GM18858 (cell line): ENCODE results near the gene ADAMTSL2.

Experiments used
- ATAC-seq: cut with Tn5 transposase; IDR thresholded peaks from one replicate; pipeline ENCODE4 v1.9.1; 2021; ENCODE audit not compliant: unreplicated experiment

The ADAMTSL2 gene

DNA sequence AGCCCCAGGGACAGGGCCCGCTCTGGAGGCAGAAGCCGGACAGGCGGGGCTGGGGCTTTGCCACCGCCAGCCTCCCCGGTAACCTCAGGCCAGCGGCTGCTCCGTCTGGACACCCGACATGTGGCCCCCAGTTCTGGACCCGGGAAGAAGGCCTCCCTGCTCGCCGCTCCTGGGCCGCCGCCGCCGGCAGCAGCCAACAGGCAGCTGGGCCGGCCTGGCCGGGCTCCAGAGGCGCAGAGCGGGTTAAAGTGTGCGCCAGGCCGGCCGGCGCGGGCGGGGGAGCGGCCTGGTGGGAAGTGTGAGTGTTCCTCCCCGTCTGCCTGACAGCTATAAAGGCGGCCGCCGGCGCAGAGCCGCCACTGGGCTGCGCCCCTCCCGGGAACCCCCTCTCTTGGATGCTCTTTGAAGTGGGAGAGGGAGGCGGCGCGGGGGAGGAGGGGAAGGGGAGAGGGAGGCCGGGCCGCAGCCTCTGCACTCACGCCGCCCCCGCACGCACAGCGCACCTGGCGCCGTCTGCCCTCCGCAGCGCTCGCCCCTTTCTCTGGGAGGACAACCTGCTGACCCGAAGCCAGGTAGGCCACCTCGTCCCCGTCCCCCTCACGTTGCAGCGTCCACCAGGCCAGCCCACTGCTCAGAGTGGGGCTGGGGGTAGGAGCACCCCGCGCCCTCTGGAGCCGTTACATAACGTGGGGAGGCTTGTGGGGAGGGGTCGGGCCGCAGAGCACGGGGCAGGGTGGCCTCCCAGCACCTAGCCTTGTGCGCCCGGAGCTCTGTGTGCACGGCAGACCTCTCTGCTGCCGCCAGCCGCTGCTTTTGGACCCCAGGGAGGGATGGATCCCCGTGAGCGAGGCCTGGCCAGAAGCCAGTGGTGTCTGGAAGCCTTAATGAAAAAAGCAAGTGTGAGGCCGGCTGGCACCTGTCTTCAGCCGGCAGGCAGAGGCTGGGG lies at the start of gene ADAMTSL2:
Gene ADAMTSL2 (plus strand): TSS at position 359 of the 946 bp plus-strand sequence. CDS start 2,009 bp downstream, outside the sequence.
- ATAC-seq, result no peak

DNA sequence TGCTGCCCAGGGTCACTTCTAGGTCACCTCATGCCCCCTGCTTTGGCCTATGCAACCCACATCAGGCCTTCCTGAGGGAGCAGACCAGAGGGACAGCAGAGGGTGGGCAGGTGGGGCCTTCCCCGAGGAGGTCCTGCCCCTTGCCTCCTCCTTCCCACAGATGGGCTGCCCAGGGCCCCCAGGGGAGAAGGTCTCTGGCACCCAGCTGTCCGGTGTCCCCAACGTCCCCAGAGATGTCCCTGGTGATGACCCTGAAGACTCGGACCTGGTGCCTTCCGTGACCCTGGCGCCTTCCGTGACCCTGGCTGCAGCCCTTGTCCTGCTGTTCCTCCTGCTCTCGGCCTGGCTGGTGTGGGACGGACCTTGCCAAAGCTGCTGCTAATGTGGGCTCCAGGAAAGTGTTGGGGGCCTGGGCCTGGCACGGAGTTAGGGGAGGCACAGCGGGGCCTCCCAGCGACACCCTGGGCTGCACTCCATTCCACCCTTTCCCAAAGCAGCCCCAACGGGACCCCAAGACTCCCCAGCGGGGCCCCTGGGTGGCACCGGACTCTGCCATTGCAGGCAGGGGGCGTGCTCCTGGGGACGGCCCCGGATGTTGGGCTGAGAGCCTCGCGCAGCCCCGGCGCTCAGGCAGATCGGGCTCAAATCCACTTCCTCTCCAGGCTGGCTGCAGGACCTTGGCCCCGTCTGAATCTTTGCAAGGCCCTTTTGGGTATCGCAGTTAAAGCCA lies 48.8 kb upstream of the ADAMTSL2 start:
- ATAC-seq, result no peak

DNA sequence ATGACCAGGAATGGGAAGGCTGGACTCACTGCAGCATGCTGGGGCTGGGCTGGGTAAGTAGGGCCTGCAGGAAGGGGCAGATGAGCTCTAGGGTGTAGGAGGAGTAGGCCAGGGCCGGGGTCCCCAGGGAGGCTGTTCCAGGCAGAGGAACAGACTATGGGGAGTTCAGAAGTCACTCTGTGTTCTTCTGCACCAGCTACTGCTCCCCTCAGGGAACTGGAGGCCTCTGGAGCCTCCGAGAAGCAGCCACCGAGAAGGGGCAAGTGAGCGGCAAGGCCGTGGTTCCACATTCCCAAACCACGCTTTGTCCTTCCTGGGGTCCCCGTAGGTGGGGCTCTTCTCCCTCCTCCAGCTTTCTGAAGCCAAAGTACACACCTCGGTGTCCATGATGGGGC lies 47.2 kb upstream of the ADAMTSL2 start:
- no peak for ATAC-seq

DNA sequence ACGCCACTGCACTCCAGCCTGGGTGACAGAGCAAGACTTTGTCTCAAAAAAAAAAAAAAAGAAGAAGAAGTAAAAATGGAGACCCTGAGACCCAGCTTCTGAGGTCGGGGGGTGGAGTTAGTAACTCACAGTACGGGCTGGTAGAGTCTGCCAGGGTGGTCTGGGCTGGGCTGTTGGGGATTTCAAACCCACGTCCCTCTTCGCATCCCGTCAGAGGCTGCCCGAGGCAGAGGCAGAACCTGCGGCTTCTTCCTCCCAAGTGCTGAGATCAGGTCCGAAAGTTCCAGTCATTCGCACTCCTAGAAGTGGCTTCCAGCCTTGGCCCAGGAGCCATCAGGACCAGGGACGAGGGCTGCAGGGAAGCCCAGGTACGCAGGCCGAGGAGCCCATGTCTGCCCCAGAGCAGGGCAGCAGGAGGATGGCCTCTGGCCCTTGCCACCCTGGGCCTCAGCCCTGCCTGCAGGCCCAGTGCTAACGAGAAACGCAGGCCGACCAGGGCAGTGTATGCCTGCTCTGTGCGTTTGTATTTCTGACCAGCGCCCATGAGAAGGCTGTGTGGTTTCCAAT lies 45.7 kb upstream of the ADAMTSL2 start:
- ATAC-seq, result no peak

DNA sequence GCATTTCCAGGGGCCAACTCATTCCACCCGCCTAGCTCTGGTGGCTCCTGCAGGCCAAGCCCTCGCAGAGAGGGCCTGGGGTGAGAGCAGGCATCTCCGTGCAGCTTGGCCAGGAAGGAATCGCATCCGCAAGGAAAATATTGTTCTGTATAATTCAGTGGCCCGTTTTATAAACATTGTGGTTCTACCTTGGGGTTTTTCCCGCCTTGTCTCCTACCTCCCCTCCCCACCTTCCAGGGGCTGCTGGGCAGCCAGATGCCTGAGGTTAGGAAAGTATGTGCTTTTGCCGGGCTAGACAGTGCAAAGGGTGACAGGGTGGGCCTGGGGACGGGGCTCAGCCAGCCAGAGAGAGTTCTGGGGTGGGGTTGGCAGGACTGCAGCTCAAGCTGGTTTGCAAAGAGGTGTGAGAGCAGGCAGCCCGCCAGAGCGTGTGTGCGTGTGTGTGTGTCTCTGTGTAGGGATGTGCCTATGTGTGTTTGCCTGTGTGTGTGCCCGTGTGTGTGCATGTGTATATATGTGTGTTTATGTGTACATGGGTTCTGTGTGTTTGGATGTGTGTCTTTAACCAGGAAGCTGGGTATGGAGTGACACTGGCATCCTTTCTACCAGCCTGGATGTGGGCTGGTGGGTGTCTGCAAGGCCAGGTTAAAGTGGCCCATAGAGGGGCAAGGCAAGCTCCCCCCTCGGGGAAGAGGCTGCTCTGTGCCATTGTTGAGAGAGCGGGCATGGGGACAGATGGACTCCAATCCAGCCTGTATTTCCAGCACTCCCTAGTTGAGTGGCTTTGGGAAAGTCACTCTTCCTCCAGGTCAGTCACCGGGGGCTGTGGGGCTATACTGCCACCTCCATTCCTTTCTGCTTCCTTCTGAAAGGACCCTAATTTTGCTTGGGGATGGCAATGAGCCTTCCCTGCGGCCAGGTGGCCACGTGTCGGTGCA lies 45.0 kb upstream of the ADAMTSL2 start:
- ATAC-seq, result no peak

DNA sequence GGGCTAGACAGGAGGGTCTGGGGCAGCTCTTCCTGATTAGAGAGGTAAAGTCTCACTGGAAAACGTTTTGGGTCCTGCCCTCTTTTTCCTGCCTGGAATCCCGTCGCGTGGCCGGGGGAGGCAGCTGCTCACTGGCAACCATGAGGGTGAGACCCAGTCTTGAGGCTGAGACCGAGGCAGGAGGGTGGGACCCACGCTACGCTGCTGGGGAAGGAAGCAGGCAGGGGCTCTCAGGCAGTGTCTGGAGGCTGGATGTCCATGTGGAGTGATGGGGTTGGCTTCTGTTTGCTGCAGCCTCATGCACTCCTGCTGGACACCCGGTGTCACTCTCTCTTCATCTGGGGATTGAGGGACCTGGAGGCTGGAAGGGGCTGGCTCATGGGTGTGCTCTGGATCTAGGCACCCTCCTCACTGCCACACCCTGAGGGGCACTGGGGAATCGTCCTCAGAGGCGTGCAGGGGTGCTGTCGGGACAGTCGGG lies 44.3 kb upstream of the ADAMTSL2 start:
- ATAC-seq, result no peak

DNA sequence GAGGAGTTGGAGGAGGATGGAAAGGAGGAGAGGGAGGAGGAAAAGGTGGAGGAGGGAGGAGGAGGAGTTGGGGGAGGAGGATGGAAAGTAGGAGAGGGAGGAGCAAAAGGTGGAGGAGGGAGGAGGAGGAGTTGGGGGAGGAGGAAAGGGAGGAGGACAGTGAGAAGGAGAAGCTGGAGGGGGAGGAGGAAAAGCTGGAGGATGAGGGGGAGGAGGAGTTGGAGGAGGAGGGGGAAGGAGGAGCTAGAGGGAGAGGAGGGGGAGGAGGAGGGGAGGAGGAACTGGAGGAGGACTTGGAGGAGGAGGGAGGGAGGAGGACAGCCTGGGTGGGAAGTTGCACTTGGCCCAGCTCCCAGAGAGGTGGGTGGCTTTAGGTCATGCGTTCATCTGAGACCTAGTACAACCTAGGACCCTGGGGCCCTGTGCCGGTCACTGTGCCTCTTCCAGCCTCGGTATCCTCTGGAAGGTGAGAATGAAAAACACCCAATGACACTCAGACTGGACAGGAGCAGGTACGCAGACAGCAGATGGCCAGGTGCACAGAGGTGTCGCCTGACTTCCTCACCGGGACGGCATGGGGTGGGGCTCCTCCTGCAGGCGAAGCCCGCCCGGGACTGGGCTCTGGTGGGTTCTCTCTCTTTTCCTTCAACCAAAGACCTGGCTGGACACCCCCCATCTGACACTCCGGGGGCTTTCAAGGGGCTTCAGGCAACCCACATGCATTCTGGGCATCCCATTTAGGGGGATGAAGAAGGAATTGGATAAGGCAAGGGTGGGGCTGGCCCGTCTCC lies 43.4 kb upstream of the ADAMTSL2 start:
- no peak for ATAC-seq

DNA sequence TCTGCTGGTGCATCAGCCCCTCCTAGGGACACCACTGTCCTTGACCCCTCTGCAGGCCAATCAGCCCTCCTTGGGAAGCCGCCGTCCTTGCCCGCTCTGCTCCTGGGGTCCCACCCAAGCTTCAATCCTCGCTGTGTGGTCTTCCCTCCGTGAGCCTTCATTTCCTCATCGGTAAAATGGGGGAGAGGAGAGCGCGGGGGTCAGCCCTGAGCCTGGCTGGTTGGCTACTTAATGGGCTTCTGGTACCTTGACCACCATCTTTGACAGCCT lies 42.9 kb upstream of the ADAMTSL2 start:
- ATAC-seq, result no peak

DNA sequence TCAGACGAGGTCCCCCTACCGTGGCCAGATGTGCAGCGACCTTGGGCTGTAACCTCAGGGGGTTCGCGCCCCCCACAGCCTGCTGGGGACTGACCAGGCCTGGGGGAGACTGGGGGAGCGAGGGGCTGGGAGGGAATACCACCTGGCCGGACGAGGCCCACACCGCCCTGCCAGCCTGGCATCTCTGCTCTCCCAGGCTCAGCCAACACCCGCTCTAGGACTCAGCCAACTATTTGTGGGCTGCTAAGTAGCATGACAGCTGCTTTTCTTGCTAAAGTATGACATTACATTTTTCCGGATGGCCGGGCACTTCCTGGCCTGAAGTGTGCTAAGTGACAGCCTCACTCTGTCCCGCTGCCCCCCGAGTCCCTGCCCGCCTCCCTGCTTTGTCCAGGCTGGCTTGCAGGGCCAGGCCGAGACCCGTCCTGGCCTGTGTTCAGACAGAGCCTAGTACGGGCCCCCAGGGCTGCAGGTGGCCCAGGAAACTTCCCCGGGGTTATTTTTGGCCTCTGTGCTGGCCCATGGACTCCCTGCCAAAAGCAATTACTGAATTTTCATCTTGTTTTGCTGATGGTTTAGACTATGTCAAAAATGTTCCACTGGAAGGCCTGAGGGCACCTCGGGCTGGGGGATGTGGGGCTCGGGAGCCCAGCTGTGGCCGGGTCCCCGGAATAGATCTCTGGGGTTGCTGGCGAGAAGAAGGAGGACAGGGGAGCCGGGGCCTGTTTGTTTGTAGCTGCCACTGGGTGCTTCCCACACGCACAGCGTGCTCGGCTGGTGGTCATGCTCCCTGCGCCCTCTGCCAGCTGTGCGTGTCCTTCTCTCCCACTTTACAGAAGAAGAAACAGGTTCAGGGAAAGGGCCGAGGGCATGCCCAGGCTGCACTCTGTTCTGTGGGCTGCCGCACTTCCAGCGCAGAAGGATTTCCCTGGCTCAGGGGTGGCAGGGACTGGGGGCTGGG lies 42.2 kb upstream of the ADAMTSL2 start:
- no peak for ATAC-seq

DNA sequence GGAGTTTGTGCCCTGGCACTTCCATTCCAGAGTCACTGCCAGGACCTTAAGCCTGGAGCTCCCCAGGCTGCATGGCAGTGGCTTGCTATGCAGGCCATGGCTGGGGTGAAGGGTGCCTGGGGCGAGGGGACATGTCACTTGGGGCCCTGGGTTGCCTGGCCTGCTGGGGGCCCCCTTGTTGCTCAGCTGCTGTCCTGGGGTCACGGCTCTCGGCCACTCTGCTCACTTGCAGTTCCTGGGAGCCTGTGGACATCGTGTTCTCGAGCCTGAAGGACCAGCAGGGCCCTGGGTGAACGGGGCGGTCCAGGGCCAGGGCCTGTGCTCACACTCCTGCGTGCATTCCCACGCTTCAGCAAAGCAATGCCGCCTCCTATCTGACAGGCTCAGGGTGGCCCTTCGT lies 41.1 kb upstream of the ADAMTSL2 start:
- no peak for ATAC-seq

DNA sequence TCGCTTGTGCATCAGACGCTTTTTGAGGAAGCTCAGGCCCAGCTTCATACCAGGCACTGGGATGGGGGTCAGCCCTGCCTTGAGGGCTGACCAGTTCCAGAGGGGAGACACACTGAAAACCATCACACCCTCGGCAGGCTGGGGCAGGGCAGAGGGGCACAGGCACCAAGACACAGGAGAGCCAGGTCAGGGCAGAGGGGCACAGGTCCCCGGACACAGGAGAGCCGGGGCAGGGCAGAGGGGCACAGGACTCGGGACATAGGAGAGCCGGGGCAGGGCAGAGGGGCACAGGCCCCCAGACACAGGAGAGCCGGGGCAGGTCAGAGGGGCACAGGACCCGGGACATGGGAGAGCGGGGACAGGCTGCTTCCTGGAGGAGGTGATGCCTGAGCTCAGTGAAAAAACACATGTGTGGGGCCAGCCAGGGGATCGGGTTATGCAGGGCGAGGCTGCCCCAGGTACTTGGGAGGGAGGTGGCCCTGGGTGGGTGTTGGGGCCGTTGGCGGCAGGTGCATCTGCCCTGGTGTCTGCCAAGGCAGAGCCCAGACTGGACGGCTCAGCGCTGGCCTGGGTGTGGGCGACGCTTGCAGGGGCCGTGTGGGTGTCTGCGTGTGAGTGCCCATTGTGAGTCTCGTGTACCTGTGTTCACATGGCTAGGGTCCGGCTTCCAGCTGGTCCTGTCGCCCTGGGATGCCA lies 40.5 kb upstream of the ADAMTSL2 start:
- ATAC-seq, result no peak

DNA sequence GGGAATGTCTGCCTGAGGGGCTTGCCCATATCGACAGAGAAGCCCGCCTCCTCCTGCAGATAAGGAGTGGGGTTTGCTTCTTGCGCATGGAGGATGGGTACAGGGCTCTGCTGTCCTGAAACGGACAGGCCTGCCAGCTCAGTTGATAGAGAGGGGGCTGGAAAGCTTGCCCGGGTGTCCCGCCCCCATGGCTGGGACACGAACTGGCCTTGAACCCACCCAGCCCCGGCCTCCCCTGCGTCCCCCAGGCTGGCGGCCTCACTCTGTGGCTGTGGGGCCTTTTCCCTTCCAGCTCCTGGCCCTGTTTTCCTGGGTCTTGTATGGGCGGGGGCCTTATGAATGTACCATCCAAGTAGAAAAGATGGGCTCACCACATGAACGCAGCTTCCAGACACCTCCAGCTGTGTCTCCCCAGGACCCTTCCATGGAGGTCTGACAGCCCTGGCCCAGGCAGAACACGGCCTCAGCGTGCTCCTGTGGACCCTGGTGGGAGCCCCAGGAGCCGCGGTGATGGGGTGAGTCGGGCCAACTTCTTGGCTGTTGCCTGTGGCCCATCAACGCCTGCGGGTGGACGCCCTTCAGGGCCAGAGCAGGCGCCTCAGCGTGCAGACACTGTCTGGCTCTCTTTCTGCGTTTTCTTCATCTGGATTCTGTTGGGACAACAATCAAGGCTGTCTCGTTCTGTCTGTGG lies 39.7 kb upstream of the ADAMTSL2 start:
- no peak for ATAC-seq

DNA sequence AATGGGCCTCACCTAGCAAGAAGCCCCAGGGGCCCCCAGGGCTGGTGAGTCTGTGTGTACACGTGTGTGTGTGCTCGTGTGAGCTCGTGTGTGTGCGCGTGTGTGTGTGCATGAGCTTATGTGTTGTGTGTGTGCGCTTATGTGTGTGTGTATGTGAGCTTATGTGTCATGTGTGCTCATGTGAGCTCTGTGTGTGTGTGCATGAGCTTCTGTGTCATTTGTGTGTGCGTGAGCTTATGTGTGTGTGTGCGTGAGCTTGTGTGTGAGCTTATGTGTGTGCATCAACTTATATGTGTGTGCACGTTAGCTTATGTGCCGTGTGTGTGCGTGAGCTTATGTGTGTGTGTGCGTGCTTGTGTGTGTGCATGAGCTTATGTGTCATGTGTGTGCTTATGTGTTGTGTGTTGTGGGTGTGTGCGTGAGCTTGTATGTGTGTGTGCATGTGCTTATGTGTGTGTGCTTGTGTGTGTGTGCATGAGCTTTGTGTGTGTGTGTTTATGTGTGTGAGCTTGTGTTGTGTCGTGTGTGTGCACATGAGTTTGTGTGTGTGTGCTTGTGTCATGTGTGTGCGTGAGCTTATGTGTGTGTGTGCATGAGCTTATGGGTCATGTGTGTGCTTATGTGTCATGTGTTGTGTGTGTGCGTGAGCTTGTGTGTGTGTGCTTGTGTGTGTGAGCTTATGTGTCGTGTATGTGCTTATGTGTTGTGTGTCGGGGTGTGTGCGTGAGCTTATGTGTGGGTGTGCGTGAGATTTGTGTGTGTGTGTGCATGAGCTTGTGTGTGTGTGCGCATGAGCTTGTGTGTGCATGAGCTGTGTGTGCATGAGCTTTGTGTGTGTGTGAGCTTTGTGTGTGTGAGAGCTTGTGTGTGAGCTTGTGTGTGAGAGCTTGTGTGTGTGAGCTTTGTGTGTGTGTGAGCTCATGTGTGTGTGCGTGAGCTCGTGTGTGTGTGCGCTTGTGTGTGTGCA lies 38.9 kb upstream of the ADAMTSL2 start:
- ATAC-seq, result no peak

DNA sequence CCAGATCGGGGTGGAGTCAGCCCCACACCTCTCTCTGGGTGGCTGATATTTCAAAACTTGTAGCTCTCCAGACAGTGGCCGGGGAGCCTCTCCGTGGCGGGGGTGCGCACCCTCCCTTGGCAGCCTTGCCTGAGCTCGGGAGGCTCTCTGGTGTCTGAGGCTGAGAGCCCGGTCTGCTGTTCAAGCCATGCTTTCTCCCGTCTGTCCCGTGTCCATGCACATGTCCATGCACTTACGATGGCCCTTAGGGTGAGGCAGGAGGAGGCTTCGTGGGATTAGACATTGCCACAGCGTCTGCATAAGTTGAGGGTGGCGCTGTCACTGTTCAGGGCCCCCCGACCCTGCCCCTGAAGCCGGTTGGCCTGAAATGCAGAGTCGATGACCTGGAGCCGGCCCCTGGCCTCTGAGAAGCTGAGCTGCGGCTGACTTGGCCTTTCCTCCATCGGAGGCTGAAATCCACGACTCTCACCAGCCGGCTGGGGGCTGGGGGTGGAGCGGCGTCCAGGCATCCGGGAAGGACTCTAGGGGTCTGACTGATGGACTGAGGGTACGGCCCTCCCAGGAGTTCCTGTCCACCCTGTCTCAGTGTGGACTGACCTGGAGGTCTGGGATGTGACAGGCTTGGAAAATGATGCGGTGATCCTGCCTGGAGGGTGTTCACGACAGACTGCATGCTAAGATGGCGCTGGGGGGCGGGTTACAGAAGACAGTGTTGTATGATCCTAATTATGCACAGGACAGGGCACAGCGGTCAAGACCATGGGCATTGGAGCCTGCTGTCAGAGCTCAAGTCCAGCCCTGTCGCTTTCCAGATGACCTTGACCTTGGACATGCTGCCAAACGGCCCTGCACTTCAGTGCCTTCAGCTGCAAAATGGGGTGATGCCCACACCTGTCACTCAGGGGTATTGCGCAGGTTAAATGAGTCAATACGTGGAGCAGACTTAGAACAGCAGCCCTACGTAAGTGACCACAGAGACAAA lies 37.4 kb upstream of the ADAMTSL2 start:
- ATAC-seq, result no peak

DNA sequence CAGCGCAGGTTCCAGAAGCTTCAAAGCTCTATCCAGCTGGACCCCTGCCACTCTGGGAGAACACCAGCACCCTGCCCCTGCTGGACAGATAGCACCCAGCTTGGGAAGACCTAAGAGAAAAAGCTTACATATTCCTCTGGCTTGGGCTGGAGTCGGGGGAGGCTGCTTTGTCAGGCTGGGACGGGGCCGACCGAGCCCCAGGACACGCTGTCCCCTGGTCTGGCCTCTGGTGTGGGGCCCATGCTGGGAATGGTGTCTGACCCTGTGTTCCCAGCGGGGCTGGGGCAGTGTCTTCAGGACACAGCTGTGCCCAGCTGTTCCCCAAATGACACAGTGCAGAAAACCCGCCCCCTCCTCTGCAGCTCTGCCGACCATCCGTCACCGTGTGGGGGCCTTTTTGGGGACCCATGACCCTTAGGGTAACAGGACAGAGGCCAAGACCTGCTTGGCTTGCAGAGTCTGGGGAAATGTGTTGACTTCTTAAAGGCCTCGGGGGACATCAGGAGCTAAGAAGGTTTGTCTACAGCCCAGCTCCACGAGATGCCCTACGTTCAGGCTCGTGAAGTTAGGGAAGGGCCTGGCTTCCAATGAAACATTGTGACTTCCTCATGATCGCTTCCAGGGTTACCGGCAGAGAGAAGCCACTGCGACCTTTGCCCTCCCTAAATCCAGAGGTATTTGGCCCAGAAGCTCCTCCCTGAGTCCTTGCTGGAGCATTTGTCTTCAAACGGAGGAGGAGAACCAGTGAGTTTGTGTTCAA lies 35.2 kb upstream of the ADAMTSL2 start:
- no peak for ATAC-seq
